HepG2 (cell line): ENCODE results near the gene CPT1C. TPM values are rescaled to one million over a fixed set of nuclear protein-coding genes. Genes with fewer than 3 reads are reported as not detected.

ENCODE experiments used
- ATAC-seq: fragments of 200-7000 bp; cut with Tn5 transposase; 3 replicates; pipeline ENCODE4 v1.9.1; 2020; ENCODE audit warnings: mild to moderate bottlenecking, moderate library complexity
- BruUV-seq: library from RNA; stranded (reverse); fragments of 400-500 nt; replicated peaks from 2 replicates; lab custom pipeline; 2021; lab: Mats Ljungman, UMichigan
- CTCF ChIA-PET: fragments of 300-600 bp; formaldehyde crosslinking; extraction: SDS; loops from one replicate; lab custom pipeline; 2021; ENCODE audit warnings: low total read pairs, inconsistent platforms, low intra/inter-chr PET ratio; lab: Yijun Ruan, JAX
- POLR2A ChIA-PET: fragments of 350-600 bp; sonication (Branson Sonifier 250); formaldehyde crosslinking; loops from one replicate; lab custom pipeline; 2020; ENCODE audit warnings: antibody characterized with exemption, inconsistent platforms; lab: Yijun Ruan, JAX
- DNase-seq: peaks from one replicate; pipeline ENCODE4 v3.0.0-alpha.2; 2015; ENCODE audit warnings: low spot score
- FAIRE-seq: peaks from 3 replicates; lab custom pipeline; 2011; peaks lifted over from hg19 to GRCh38; lab: Jason Lieb, UNC
- H2AFZ ChIP-seq: one replicate; pipeline ENCODE4 v1.6.1; 2011; ENCODE audit warnings: low read length, inconsistent platforms
- H3K27ac ChIP-seq: fragments of 300-600 bp; 3 replicates; pipeline ENCODE4 v1.8.0; 2011; ENCODE audit warnings: mixed run types, mild to moderate bottlenecking, mixed read lengths, low read length, inconsistent platforms; ENCODE audit not compliant: insufficient read depth; ENCODE audit errors: extremely low read length
- H3K27me3 ChIP-seq, 2 experiments: fragments of 200-600 bp in 1 of 2; 2 replicates in 1 of 2; 3 replicates in 1 of 2; pipeline versions ENCODE4 v1.6.0 to v1.8.0; 2011; ENCODE audit warnings: low read length in 2 of 2, mild to moderate bottlenecking in 2 of 2, moderate library complexity in 2 of 2, inconsistent platforms in 1 of 2; ENCODE audit not compliant: insufficient read depth in 2 of 2, control insufficient read depth in 1 of 2
- H3K36me3 ChIP-seq, 2 experiments: fragments of 200-600 bp in 1 of 2; replicated peaks in 1 of 2; 2 replicates in 1 of 2; 3 replicates in 1 of 2; pipeline versions ENCODE4 v1.5.1 to v1.8.0; 2011; ENCODE audit warnings: low read length in 2 of 2, inconsistent platforms in 1 of 2; ENCODE audit not compliant: insufficient read depth in 2 of 2, control insufficient read depth in 1 of 2
- H3K4me1 ChIP-seq: 2 replicates; pipeline ENCODE4 v1.5.1; 2012; ENCODE audit warnings: low read length, inconsistent platforms; ENCODE audit not compliant: insufficient read depth
- H3K4me2 ChIP-seq: 2 replicates; pipeline ENCODE4 v1.6.0; 2011; ENCODE audit warnings: low read depth, low read length, inconsistent platforms
- H3K4me3 ChIP-seq, 3 experiments: fragments of 200-600 bp in 1 of 3; sonication (generic), shearing (Covaris generic) in 1 of 3; replicated peaks in 1 of 3; 2 replicates each; pipeline ENCODE4 v1.5.1; 2011 to 2016; ENCODE audit warnings: low read length in 3 of 3, inconsistent platforms in 2 of 3, low read depth in 2 of 3, mild to moderate bottlenecking in 2 of 3, control low read depth in 1 of 3, mixed read lengths in 1 of 3; ENCODE audit not compliant: insufficient read depth in 1 of 3
- H3K79me2 ChIP-seq: one replicate; pipeline ENCODE4 v1.6.1; 2011; ENCODE audit warnings: low read length, inconsistent platforms; ENCODE audit not compliant: insufficient read depth
- H3K9ac ChIP-seq: 2 replicates; pipeline ENCODE4 v1.6.0; 2011; ENCODE audit warnings: mild to moderate bottlenecking, low read depth, low read length, inconsistent platforms; ENCODE audit not compliant: insufficient read depth
- H3K9me3 ChIP-seq: 2 replicates; pipeline ENCODE4 v1.5.1; 2012; ENCODE audit warnings: mild to moderate bottlenecking, low read length
- H4K20me1 ChIP-seq: 2 replicates; pipeline ENCODE4 v1.6.0; 2011; ENCODE audit warnings: inconsistent platforms, mild to moderate bottlenecking, low read length, moderate library complexity; ENCODE audit not compliant: insufficient read depth
- DPF2 ChIP-seq: sonication (generic); formaldehyde crosslinking; IDR thresholded peaks from 2 replicates; pipeline ENCODE4 v1.4.0; 2020; ENCODE audit warnings: mild to moderate bottlenecking, low read depth, missing genetic modification reagents, borderline replicate concordance
- EZH2 ChIP-seq: conservative IDR thresholded peaks from 2 replicates; pipeline ENCODE4 v1.6.1; 2012; ENCODE audit warnings: mild to moderate bottlenecking, low read depth, low read length, moderate library complexity
- RELA ChIP-seq: sonication (generic); formaldehyde crosslinking; IDR thresholded peaks from 2 replicates; pipeline ENCODE4 v1.4.0; 2020; ENCODE audit warnings: missing genetic modification reagents
- STAT5B ChIP-seq: sonication (generic); formaldehyde crosslinking; IDR thresholded peaks from 2 replicates; pipeline ENCODE4 v1.4.0; 2020; ENCODE audit warnings: missing genetic modification reagents
- TARDBP ChIP-seq: sonication (generic); formaldehyde crosslinking; IDR thresholded peaks from 2 replicates; pipeline ENCODE4 v1.8.0; 2022; ENCODE audit warnings: mild to moderate bottlenecking, missing genetic modification reagents
- ZMYM4 ChIP-seq: sonication (generic); formaldehyde crosslinking; IDR thresholded peaks from 2 replicates; pipeline ENCODE4 v1.8.1; 2023; ENCODE audit warnings: mild to moderate bottlenecking, missing genetic modification reagents
- ZNF12 ChIP-seq: sonication (generic); formaldehyde crosslinking; IDR thresholded peaks from 2 replicates; pipeline ENCODE4 v1.5.0; 2020; ENCODE audit warnings: missing genetic modification reagents
- ZNF484 ChIP-seq: sonication (generic); formaldehyde crosslinking; IDR thresholded peaks from 2 replicates; pipeline ENCODE4 v1.5.1; 2020; ENCODE audit warnings: mild to moderate bottlenecking, low read depth, missing genetic modification reagents, borderline replicate concordance
- ZNF616 ChIP-seq: sonication (generic); formaldehyde crosslinking; IDR thresholded peaks from 2 replicates; pipeline ENCODE4 v1.5.0; 2020; ENCODE audit warnings: low read depth, mild to moderate bottlenecking, missing genetic modification reagents
- ZNF629 ChIP-seq: sonication (generic); formaldehyde crosslinking; conservative IDR thresholded peaks from 2 replicates; pipeline ENCODE4 v1.5.0; 2020; ENCODE audit warnings: missing genetic modification reagents
- ZNF660 ChIP-seq: sonication (generic); formaldehyde crosslinking; IDR thresholded peaks from 2 replicates; pipeline ENCODE4 v1.5.1; 2020; ENCODE audit warnings: mild to moderate bottlenecking, low read depth, missing genetic modification reagents, borderline replicate concordance
- ZSCAN12 ChIP-seq: sonication (generic); formaldehyde crosslinking; IDR thresholded peaks from 2 replicates; pipeline ENCODE4 v1.9.0; 2021; ENCODE audit warnings: mild to moderate bottlenecking, missing genetic modification reagents
- ZSCAN31 ChIP-seq: sonication (generic); formaldehyde crosslinking; IDR thresholded peaks from 2 replicates; pipeline ENCODE4 v1.5.0; 2020; ENCODE audit warnings: low read depth, mild to moderate bottlenecking, missing genetic modification reagents
- WGBS: methylation state at CpG from one replicate; pipeline ENCODE4 v1.1.6; 2017; ENCODE audit warnings: low lambda C conversion rate; 5-methylcytosine and 5-hydroxymethylcytosine counted together
- in situ Hi-C: cut with HindIII; loops from 2 replicates; pipeline ENCODE4 v1.10.0; 2017; ENCODE audit warnings: low pct_unique_long_range_greater_than_20kb; ENCODE audit not compliant: extremely low pct_ligation_motif_present
- intact Hi-C: fragments of 100-400 bp; cut with micrococcal nuclease; formaldehyde crosslinking; loops from one replicate; pipeline ENCODE4 v1.10.0; 2022; ENCODE audit not compliant: unreplicated experiment
- polyA plus RNA-seq, 8 experiments: library from polyadenylated mRNA; depleted of rRNA in 3 of 8; stranded (reverse) in 7 of 8; unstranded in 1 of 8; fragments of >200 nt; fragmentation: Illumina TruSeq in 4 of 8; extraction: Trizol in 4 of 8; gene quantifications; 2 replicates each; pipeline versions ENCODE4 v1.2.1 to v1.2.3, GENCODE V29; 2011 to 2016; ENCODE audit warnings: low read depth in 4 of 8, missing spikeins in 1 of 8, mixed read lengths in 1 of 8; ENCODE audit not compliant: insufficient read depth in 1 of 8
- total RNA-seq, 5 experiments: library from RNA; depleted of rRNA; stranded (reverse); fragments of >200 nt; fragmentation: Illumina TruSeq; extraction: Trizol; gene quantifications; 2 replicates each; pipeline ENCODE4 v1.2.3, GENCODE V29; 2016; ENCODE audit warnings: low read depth in 1 of 5
- TF ChIP-seq, protein P1 (sequence below): sonication (generic); formaldehyde crosslinking; IDR thresholded peaks from 2 replicates; pipeline ENCODE4 v1.4.0; 2020; ENCODE audit warnings: missing genetic modification reagents
- TF ChIP-seq, protein P2 (sequence below): sonication (generic); formaldehyde crosslinking; IDR thresholded peaks from 2 replicates; pipeline ENCODE4; 2020; ENCODE audit warnings: missing genetic modification reagents, mild to moderate bottlenecking, borderline replicate concordance
- TF ChIP-seq, protein P3 (sequence below): sonication (generic); formaldehyde crosslinking; IDR thresholded peaks from 2 replicates; pipeline ENCODE4 v1.8.1; 2023; ENCODE audit warnings: mild to moderate bottlenecking, missing genetic modification reagents, borderline replicate concordance

CPT1C gene
- total and polyA plus RNA-seq, 2 of the 13 experiments (the other 11 are each of a cell fraction or from before 2014, with no cell fraction given): 0.18 TPM; not detected in 1

DNA sequence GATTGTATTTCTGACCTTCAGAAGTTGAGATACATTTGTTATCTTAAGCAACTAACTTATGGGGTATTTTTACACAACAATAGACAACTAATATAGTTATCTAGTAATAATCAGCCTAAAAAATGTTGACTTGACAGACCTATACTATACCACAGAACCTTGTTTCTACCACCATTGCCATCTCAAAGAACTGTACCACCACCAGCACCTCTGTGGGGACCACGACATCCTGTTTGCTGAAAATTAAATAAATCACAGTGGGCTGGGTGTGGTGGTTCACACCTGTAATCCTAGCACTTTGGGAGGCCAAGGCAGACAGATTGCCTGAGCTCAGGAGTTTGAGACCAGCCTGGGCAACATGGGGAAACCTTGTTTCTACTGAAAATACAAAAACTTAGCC lies 48.2 kb downstream of the CPT1C start (continued):
- TF ChIP-seq ZNF616 (CRISPR knock-in tag) (no peak), ZNF484 (CRISPR knock-in tag) (no peak), ZNF629 (CRISPR knock-in tag) (no peak)
- TF ChIP-seq, protein P1, sequence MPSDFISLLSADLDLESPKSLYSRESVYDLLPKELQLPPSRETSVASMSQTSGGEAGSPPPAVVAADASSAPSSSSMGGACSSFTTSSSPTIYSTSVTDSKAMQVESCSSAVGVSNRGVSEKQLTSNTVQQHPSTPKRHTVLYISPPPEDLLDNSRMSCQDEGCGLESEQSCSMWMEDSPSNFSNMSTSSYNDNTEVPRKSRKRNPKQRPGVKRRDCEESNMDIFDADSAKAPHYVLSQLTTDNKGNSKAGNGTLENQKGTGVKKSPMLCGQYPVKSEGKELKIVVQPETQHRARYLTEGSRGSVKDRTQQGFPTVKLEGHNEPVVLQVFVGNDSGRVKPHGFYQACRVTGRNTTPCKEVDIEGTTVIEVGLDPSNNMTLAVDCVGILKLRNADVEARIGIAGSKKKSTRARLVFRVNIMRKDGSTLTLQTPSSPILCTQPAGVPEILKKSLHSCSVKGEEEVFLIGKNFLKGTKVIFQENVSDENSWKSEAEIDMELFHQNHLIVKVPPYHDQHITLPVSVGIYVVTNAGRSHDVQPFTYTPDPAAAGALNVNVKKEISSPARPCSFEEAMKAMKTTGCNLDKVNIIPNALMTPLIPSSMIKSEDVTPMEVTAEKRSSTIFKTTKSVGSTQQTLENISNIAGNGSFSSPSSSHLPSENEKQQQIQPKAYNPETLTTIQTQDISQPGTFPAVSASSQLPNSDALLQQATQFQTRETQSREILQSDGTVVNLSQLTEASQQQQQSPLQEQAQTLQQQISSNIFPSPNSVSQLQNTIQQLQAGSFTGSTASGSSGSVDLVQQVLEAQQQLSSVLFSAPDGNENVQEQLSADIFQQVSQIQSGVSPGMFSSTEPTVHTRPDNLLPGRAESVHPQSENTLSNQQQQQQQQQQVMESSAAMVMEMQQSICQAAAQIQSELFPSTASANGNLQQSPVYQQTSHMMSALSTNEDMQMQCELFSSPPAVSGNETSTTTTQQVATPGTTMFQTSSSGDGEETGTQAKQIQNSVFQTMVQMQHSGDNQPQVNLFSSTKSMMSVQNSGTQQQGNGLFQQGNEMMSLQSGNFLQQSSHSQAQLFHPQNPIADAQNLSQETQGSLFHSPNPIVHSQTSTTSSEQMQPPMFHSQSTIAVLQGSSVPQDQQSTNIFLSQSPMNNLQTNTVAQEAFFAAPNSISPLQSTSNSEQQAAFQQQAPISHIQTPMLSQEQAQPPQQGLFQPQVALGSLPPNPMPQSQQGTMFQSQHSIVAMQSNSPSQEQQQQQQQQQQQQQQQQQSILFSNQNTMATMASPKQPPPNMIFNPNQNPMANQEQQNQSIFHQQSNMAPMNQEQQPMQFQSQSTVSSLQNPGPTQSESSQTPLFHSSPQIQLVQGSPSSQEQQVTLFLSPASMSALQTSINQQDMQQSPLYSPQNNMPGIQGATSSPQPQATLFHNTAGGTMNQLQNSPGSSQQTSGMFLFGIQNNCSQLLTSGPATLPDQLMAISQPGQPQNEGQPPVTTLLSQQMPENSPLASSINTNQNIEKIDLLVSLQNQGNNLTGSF: no peak
- TF ChIP-seq, all 625 proteins: peak for 0

DNA sequence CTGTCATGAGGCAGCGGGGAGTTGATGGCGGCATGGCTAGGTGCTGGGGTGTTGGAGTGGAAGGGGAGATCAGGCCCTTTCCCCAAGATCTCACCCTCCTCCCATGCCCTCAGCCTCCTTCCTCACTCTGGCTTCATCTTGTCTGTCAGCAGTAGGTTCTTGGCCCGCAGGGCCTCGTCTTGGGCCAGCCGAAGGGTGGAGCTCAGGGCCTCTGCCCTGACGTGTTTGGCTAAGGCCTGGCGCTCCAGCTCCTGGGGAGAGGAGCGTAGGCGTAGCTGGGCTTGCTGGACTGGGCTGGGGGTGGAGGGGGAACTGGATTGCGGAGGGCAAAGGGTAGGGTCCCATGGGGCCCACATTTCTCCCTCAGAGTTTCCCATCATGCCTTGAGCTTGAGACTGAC lies 49.0 kb downstream of the CPT1C start:
- no peaks in the 10 kb centered on the region for H4K20me1 ChIP-seq
- intact Hi-C loops (no loop called here), in situ Hi-C loops (no loop called here)
- no peak overlapping the region for H3K4me3 ChIP-seq
- ChIA-PET CTCF (no interaction called here), POLR2A (interaction anchor here (0.6 kb wide), 2 partner anchors 19 to 1064 kb away, joined by 3 to 4 read pairs; no protein-coding TSS in a partner anchor)
- no peaks in the 10 kb centered on the region for H3K9me3 ChIP-seq
- no peak overlapping the region for H3K27ac ChIP-seq
- H3K79me2 ChIP-seq: no peaks in the 10 kb centered on the region
- no peaks in the 10 kb centered on the region; a peak in 1 of 5 replicates for H3K27me3 ChIP-seq
- 64% methylated on average over 7 of the region's 10 CpGs for WGBS
- DNase-seq (no peak), ATAC-seq (no peak), FAIRE-seq (no peak)
- BruUV-seq: no TSS peak
- peaks cover 12% of the 10 kb centered on the region for H3K4me1 ChIP-seq
- H3K36me3 ChIP-seq: no peaks in the 10 kb centered on the region
- H2AFZ ChIP-seq: no peak overlapping the region
- no peak overlapping the region for H3K9ac ChIP-seq
- H3K4me2 ChIP-seq: no peak overlapping the region
- TF ChIP-seq, protein P2, sequence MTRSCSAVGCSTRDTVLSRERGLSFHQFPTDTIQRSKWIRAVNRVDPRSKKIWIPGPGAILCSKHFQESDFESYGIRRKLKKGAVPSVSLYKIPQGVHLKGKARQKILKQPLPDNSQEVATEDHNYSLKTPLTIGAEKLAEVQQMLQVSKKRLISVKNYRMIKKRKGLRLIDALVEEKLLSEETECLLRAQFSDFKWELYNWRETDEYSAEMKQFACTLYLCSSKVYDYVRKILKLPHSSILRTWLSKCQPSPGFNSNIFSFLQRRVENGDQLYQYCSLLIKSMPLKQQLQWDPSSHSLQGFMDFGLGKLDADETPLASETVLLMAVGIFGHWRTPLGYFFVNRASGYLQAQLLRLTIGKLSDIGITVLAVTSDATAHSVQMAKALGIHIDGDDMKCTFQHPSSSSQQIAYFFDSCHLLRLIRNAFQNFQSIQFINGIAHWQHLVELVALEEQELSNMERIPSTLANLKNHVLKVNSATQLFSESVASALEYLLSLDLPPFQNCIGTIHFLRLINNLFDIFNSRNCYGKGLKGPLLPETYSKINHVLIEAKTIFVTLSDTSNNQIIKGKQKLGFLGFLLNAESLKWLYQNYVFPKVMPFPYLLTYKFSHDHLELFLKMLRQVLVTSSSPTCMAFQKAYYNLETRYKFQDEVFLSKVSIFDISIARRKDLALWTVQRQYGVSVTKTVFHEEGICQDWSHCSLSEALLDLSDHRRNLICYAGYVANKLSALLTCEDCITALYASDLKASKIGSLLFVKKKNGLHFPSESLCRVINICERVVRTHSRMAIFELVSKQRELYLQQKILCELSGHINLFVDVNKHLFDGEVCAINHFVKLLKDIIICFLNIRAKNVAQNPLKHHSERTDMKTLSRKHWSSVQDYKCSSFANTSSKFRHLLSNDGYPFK: no peak
- no peak for TF ChIP-seq ZMYM4 (CRISPR knock-in tag)
- no peak for TF ChIP-seq STAT5B (CRISPR knock-in tag)
- TF ChIP-seq DPF2 (CRISPR knock-in tag): no peak
- no peak for TF ChIP-seq RELA (CRISPR knock-in tag)
- no peak for TF ChIP-seq ZSCAN12 (CRISPR knock-in tag)
- TF ChIP-seq ZNF660: no peak
- no peak for TF ChIP-seq ZSCAN31
- TF ChIP-seq TARDBP (CRISPR knock-in tag): no peak
- no peak for TF ChIP-seq ZNF12 (CRISPR knock-in tag)
- TF ChIP-seq, protein P3, sequence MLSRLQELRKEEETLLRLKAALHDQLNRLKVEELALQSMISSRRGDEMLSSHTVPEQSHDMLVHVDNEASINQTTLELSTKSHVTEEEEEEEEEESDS (CRISPR knock-in tag): no peak
- no peak for TF ChIP-seq EZH2
